ENCODE results near the gene LYZL1.

Gene LYZL1

GRCh38 chr10:29329420-29329819 lies 40.5 kb downstream of the LYZL1 start:
- ATAC-seq, result no peak
- no peak for TF ChIP-seq CSRNP3 (CRISPR knock-in tag; IDR thresholded peaks at IDR 0.05)
- TF ChIP-seq PATZ1 (CRISPR knock-in tag; IDR thresholded peaks at IDR 0.05; ENCODE audit: borderline replicate concordance), result no peak
- no peak for TF ChIP-seq GLIS3 (CRISPR knock-in tag; IDR thresholded peaks at IDR 0.05)

DNA sequence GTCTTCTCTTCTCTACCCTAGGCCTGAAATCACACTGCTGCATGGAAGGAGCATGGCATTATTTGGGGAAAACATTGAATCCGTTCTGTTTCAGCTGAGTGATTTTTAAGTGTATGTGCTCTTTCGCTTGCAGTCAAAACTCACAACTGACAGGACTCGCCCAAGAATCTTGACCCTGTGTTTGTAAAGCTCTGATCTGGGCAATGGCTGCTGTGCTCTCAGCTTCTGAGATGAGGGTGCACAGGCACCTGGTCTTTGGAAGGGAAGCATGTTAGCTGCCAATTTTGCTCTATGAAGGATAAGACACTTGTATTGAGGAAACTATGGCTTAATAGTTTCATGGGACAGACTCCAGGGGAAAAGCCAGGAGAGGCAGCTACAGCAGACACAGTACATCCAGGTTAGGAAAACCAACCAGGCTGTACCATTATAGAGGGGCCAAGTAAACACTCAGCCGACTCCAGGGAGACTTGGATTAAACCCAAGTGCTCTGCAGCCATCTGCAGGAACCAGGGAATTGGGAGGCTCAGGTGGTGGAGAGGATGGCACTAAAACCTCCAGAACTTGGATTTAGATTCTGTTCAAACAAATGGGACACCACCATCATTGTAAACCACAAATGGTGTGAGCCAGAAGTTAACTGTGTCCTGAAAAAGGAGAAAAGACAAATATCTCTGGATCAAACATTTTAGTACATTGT lies 43.3 kb downstream of the LYZL1 start:
- no peak for ATAC-seq
- TF ChIP-seq PATZ1 (CRISPR knock-in tag; IDR thresholded peaks at IDR 0.05; ENCODE audit: borderline replicate concordance), result no peak
- TF ChIP-seq ZNF70 (CRISPR knock-in tag; IDR thresholded peaks at IDR 0.05), result no peak
- no peak for TF ChIP-seq POU6F1 (CRISPR knock-in tag; IDR thresholded peaks at IDR 0.05; ENCODE audit: borderline replicate concordance, low read depth)
- TF ChIP-seq, protein P1, sequence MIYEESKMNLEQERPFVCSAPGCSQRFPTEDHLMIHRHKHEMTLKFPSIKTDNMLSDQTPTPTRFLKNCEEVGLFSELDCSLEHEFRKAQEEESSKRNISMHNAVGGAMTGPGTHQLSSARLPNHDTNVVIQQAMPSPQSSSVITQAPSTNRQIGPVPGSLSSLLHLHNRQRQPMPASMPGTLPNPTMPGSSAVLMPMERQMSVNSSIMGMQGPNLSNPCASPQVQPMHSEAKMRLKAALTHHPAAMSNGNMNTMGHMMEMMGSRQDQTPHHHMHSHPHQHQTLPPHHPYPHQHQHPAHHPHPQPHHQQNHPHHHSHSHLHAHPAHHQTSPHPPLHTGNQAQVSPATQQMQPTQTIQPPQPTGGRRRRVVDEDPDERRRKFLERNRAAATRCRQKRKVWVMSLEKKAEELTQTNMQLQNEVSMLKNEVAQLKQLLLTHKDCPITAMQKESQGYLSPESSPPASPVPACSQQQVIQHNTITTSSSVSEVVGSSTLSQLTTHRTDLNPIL (CRISPR knock-in tag; IDR thresholded peaks at IDR 0.05; ENCODE audit: low read depth), result no peak
- no peak for TF ChIP-seq TCF4 (CRISPR knock-in tag; IDR thresholded peaks at IDR 0.05; ENCODE audit: borderline replicate concordance)
- TF ChIP-seq ZNF565 (CRISPR knock-in tag; conservative IDR thresholded peaks at IDR 0.05; ENCODE audit: low read depth), result no peak
- no peak for TF ChIP-seq RARB (CRISPR knock-in tag; IDR thresholded peaks at IDR 0.05)
- TF ChIP-seq PPARA (CRISPR knock-in tag; IDR thresholded peaks at IDR 0.05; ENCODE audit: borderline replicate concordance), result no peak

GRCh38 chr10:29332761-29333148 lies 43.9 kb downstream of the LYZL1 start:
- no peak for ATAC-seq
- TF ChIP-seq SNAI2 (CRISPR knock-in tag; IDR thresholded peaks at IDR 0.05) (no peak), PPARA (CRISPR knock-in tag; IDR thresholded peaks at IDR 0.05; ENCODE audit: borderline replicate concordance) (no peak), ZNF8 (CRISPR knock-in tag; IDR thresholded peaks at IDR 0.05) (no peak), ZNF565 (CRISPR knock-in tag; conservative IDR thresholded peaks at IDR 0.05; ENCODE audit: low read depth) (no peak), PATZ1 (CRISPR knock-in tag; IDR thresholded peaks at IDR 0.05; ENCODE audit: borderline replicate concordance) (no peak), RARB (CRISPR knock-in tag; IDR thresholded peaks at IDR 0.05) (no peak), OSR1 (CRISPR knock-in tag; IDR thresholded peaks at IDR 0.05) (no peak), ZNF70 (CRISPR knock-in tag; IDR thresholded peaks at IDR 0.05) (no peak), CSDC2 (CRISPR knock-in tag; IDR thresholded peaks at IDR 0.05) (no peak), ESRRG (CRISPR knock-in tag; IDR thresholded peaks at IDR 0.05) (no peak), TSHZ2 (CRISPR knock-in tag; IDR thresholded peaks at IDR 0.05) (no peak), ISL1 (CRISPR knock-in tag; IDR thresholded peaks at IDR 0.05) (no peak), CSRNP3 (CRISPR knock-in tag; IDR thresholded peaks at IDR 0.05) (no peak), GLIS3 (CRISPR knock-in tag; IDR thresholded peaks at IDR 0.05) (no peak), BACH2 (CRISPR knock-in tag; IDR thresholded peaks at IDR 0.05; ENCODE audit: borderline replicate concordance) (no peak), ZFP30 (CRISPR knock-in tag; IDR thresholded peaks at IDR 0.05) (no peak)
- TF ChIP-seq, protein P1 (CRISPR knock-in tag; IDR thresholded peaks at IDR 0.05; ENCODE audit: low read depth), result no peak

Measured in SK-N-SH treated with all-trans-retinoic acid at 6 μM for 48 hours (cell line).